ENCODE measurements around the gene GPC3.

GRCh38 chrX:133650239-133650638 is 335.2 kb downstream of the GPC3 start:
- TF ChIP-seq CTCF (IDR thresholded peaks at IDR 0.05 in 2 of 3, conservative IDR thresholded peaks at IDR 0.05 in 1 of 3; ENCODE audit: borderline replicate concordance in 1 of 3, insufficient read depth in 1 of 3, low read depth in 2 of 3, low read length in 2 of 3), result no peak
- no peak for TF ChIP-seq SP1 (IDR thresholded peaks at IDR 0.05; ENCODE audit: low read depth)
